IPS-15b (cell line): ENCODE results near the gene CPZ.

Source experiments
- H3K27me3 ChIP-seq: one replicate; pipeline ENCODE4 v1.6.1; 2013; ENCODE audit warnings: low read length; ENCODE audit not compliant: control insufficient read depth, insufficient read depth
- H3K36me3 ChIP-seq: one replicate; pipeline ENCODE4 v1.6.1; 2013; ENCODE audit warnings: low read length; ENCODE audit not compliant: control insufficient read depth, insufficient read depth
- H3K4me1 ChIP-seq: one replicate; pipeline ENCODE4 v1.6.1; 2013; ENCODE audit warnings: mild to moderate bottlenecking, low read length; ENCODE audit not compliant: control insufficient read depth, insufficient read depth
- H3K4me3 ChIP-seq: one replicate; pipeline ENCODE4 v1.5.1; 2013; ENCODE audit warnings: low read depth, low read length
- H3K9ac ChIP-seq: one replicate; pipeline ENCODE4 v1.6.1; 2013; ENCODE audit warnings: low read depth, mild to moderate bottlenecking, low read length
- H3K9me3 ChIP-seq: one replicate; pipeline ENCODE4 v1.6.1; 2013; ENCODE audit warnings: mild to moderate bottlenecking, low read length; ENCODE audit not compliant: control insufficient read depth, insufficient read depth

CPZ gene

DNA sequence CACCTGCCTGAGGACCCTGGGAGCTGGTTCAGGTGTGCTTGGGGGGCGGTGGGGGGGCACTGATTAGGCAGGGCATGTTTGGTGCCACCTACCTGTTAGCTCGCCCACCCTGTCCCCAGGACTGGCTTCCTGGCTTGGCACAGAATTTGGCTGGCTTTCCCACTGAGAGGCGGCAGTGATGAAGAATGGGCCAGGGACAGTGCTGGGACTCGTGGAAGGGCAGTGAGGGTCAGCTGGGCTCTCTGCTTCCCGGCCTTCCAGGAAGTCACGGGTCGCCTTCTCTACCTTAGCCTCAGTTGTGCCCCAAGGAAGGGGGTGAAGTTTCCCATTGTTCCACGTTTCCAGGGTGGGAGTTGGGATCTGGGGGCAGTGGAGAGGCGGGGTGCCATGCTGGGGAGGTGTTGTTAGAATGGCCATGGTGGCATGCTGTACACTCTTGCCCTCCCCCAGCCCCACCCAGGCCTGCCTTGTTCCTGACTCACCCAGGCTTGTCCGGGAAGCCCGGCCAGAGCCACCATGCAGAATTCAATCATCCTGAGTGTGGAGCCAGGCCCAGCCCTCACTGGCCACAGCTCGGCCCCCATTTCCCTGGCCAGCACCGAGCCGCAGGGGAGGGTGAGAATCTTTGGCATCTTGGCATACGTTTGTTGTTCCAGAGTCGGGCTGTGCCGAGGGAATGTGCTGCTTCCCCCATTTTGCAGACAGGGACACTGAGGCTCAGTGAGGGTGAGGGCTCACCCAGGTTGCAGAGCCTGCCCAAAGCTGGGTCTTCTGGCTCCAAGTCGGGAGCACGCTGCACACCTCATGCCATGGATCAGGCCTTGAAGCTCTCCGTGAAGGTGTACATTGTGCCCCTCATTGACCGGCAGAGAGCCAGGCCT lies 34.2 kb upstream of the CPZ start:
- no peak overlapping the region for H3K9ac ChIP-seq
- no peaks in the 10 kb centered on the region for H3K27me3 ChIP-seq
- peaks cover 4% of the 10 kb centered on the region for H3K4me1 ChIP-seq

GRCh38 chr4:8559011-8559410 lies 33.6 kb upstream of the CPZ start:
- Histone ChIP-seq H3K27me3 (no peaks in the 10 kb centered on the region), H3K9ac (no peak overlapping the region), H3K4me3 (no peak overlapping the region), H3K36me3 (no peaks in the 10 kb centered on the region), H3K4me1 (peaks cover 4% of the 10 kb centered on the region), H3K9me3 (no peaks in the 10 kb centered on the region)

More for the DNA sequence above, 34.2 kb upstream of the CPZ start:
- Histone ChIP-seq H3K9me3 (no peaks in the 10 kb centered on the region), H3K4me3 (no peak overlapping the region), H3K36me3 (no peaks in the 10 kb centered on the region)

DNA sequence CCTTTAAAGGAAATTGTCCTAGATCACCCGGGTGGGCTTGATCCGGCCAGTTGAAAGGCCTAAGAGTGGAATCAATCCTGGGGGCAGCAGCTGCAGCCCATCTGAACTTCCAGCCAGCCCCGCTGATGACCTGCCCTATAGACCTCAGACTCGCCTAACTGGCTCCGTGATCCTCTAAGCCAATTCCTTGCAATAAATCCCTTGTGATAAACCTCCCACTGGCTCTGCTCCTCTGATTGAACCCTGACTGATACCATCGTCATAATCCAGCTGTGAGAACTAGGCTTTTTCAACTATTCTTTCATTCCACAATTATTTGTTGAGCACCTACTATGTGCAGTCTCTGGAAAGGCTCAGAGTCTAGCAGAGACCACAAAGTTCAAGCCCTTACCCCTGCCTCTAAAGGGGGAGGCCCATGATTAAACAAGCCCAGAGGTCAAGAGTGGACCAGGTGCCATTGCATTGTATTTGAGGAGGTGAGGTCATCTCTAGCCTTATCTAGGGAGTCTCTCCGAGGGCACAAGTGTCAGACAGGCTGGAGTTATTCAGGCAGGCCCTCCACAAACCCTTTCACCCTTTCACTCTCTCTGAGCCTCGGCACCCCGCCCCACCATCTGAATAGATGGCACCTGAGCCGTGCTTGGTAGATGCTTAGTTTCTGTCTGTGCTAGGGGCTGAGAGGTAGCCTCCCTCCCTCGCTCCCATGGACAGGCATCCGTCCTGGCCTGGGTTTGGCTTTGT lies 32.9 kb upstream of the CPZ start:
- H3K9ac ChIP-seq: no peak overlapping the region
- H3K9me3 ChIP-seq: no peaks in the 10 kb centered on the region
- H3K27me3 ChIP-seq: no peaks in the 10 kb centered on the region
- H3K4me3 ChIP-seq: no peak overlapping the region
- H3K36me3 ChIP-seq: no peaks in the 10 kb centered on the region
- H3K4me1 ChIP-seq: peaks cover 4% of the 10 kb centered on the region

- no peaks in the 10 kb centered on the region for H3K27me3 ChIP-seq
- peaks cover 4% of the 10 kb centered on the region for H3K4me1 ChIP-seq
- no peak overlapping the region for H3K4me3 ChIP-seq
- H3K9me3 ChIP-seq: no peaks in the 10 kb centered on the region
- no peaks in the 10 kb centered on the region for H3K36me3 ChIP-seq
- H3K9ac ChIP-seq: no peak overlapping the region
These were observed 32.1 kb upstream of the CPZ start for GRCh38 chr4:8560265-8561047.

DNA sequence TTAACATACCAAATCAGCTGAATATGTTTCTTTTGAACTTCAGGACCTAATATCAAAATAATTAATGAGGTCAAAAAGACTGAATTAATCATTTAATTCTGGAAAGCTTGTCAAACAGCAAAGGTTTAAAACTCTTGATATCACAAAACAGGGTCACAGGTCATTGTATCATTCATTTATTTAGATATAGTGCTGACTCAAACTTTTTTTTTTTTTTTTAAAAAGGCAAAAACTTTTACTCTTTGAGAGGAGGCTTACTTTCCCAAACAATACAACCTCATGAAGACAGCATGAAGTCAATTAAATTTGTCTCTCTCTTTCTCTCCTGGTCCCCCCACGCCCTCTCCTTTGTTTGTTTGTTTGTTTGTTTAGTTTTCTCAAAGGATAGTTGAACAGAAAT lies 28.0 kb upstream of the CPZ start:
- H3K36me3 ChIP-seq: no peaks in the 10 kb centered on the region
- no peaks in the 10 kb centered on the region for H3K9me3 ChIP-seq
- no peak overlapping the region for H3K9ac ChIP-seq
- no peak overlapping the region for H3K4me3 ChIP-seq
- peaks cover 15% of the 10 kb centered on the region for H3K4me1 ChIP-seq
- H3K27me3 ChIP-seq: no peaks in the 10 kb centered on the region

- no peak overlapping the region for H3K4me3 ChIP-seq
- peak overlapping the region; percentile 17 for H3K9ac ChIP-seq
- H3K36me3 ChIP-seq: no peaks in the 10 kb centered on the region
- H3K9me3 ChIP-seq: no peaks in the 10 kb centered on the region
- H3K4me1 ChIP-seq: peaks cover 10% of the 10 kb centered on the region
- no peaks in the 10 kb centered on the region for H3K27me3 ChIP-seq
These were observed 24.4 kb upstream of the CPZ start for GRCh38 chr4:8568068-8568668.

DNA sequence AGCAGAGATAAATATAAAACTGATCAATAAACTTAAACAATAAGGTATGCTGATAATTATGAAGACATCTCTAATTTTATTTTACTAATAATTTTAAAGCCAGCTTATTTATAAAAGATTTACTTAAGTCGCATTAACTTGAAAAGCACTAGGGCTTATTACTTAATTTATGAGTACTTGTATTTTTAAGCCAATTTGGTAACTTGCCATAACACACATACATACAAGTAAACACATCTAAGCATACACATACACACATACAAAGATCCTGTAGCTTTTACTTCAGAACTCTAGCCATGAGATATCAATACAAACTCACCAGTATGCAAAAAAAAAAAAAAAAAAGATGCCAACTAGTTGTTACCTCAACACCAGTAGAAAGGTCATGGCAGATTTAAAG lies 22.4 kb upstream of the CPZ start:
- Histone ChIP-seq H3K36me3 (no peaks in the 10 kb centered on the region), H3K27me3 (no peaks in the 10 kb centered on the region), H3K9ac (no peak overlapping the region), H3K4me1 (peaks cover 10% of the 10 kb centered on the region), H3K9me3 (no peaks in the 10 kb centered on the region), H3K4me3 (no peak overlapping the region)

GRCh38 chr4:8571702-8572685 lies 20.6 kb upstream of the CPZ start:
- no peaks in the 10 kb centered on the region for H3K36me3 ChIP-seq
- no peak overlapping the region for H3K4me3 ChIP-seq
- H3K9ac ChIP-seq: no peak overlapping the region
- H3K9me3 ChIP-seq: no peaks in the 10 kb centered on the region
- no peaks in the 10 kb centered on the region for H3K27me3 ChIP-seq
- peaks cover 10% of the 10 kb centered on the region for H3K4me1 ChIP-seq

DNA sequence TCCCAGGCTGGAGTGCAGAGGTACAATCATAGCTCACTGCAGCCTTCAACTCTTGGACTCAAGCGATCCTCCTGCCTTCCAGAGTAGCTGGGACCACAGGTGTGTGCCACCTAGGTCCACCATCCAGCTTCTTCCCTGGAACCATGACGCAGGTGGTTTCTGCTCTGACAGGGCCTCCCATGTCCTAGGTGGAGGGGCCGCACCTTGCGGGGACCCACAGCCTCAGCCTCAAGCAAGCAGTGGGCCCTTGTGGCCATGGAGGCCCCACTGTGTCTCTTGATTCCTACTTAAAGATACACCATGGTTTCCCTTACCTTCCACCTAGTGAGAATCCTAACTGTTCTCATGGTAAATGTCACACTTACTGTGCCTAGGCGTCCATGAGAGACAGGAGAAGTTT lies 19.3 kb upstream of the CPZ start:
- H3K36me3 ChIP-seq: no peaks in the 10 kb centered on the region
- H3K4me3 ChIP-seq: no peak overlapping the region
- H3K4me1 ChIP-seq: no peaks in the 10 kb centered on the region
- no peak overlapping the region for H3K9ac ChIP-seq
- H3K27me3 ChIP-seq: no peaks in the 10 kb centered on the region
- no peaks in the 10 kb centered on the region for H3K9me3 ChIP-seq

GRCh38 chr4:8574796-8575370 lies 17.7 kb upstream of the CPZ start:
- H3K4me3 ChIP-seq: no peak overlapping the region
- H3K9me3 ChIP-seq: no peaks in the 10 kb centered on the region
- H3K36me3 ChIP-seq: no peaks in the 10 kb centered on the region
- H3K27me3 ChIP-seq: peaks cover 7% of the 10 kb centered on the region
- H3K4me1 ChIP-seq: peaks cover 3% of the 10 kb centered on the region
- H3K9ac ChIP-seq: no peak overlapping the region
